H1 (cell line): ENCODE data around the gene MYLK4. TPM values are rescaled to one million over a fixed set of nuclear protein-coding genes. Genes with fewer than 3 reads are reported as not detected.

Experiments used
- ASH2L ChIP-seq: fragments of 200-600, 300-600 bp; sonication (generic); IDR thresholded peaks from one replicate; pipeline ENCODE4 v1.7.1; 2017; ENCODE audit warnings: low read length
- BCL11A ChIP-seq, 2 experiments: IDR thresholded peaks; one replicate each; pipeline ENCODE4 v1.6.1; 2011; ENCODE audit warnings: low read depth in 2 of 2, low read length in 2 of 2, mild to moderate bottlenecking in 2 of 2
- CREB1 ChIP-seq: IDR thresholded peaks from 2 replicates; pipeline ENCODE4 v1.6.1; 2012; ENCODE audit warnings: inconsistent platforms
- CTCF ChIP-seq, 3 experiments: IDR thresholded peaks; 1 replicate in 2 of 3; 2 replicates in 1 of 3; pipeline versions ENCODE4 v1.5.1 to v1.6.1; 2011; ENCODE audit warnings: low read length in 3 of 3, mild to moderate bottlenecking in 3 of 3, inconsistent platforms in 2 of 3, low read depth in 1 of 3, moderate library complexity in 1 of 3; ENCODE audit not compliant: insufficient read depth in 1 of 3; ENCODE audit errors: control extremely low read depth in 1 of 3
- E2F6 ChIP-seq: IDR thresholded peaks from 2 replicates; pipeline ENCODE4 v1.6.1; 2012; ENCODE audit warnings: inconsistent platforms
- EGR1 ChIP-seq: IDR thresholded peaks from 2 replicates; pipeline ENCODE4 v1.6.1; 2011; ENCODE audit warnings: low read depth, low read length, borderline replicate concordance
- EP300 ChIP-seq, 2 experiments: IDR thresholded peaks; 1 replicate in 1 of 2; 2 replicates in 1 of 2; pipeline ENCODE4 v1.6.1; 2011 to 2012; ENCODE audit warnings: low read depth in 2 of 2, low read length in 2 of 2, mild to moderate bottlenecking in 2 of 2, borderline replicate concordance in 1 of 2, inconsistent platforms in 1 of 2, moderate library complexity in 1 of 2
- EZH2 ChIP-seq: fragments of 200-600 bp; sonication (generic); IDR thresholded peaks from 2 replicates; pipeline ENCODE4 v1.7.1; 2012; ENCODE audit warnings: low read depth, mild to moderate bottlenecking, moderate library complexity, low read length, inconsistent platforms; ENCODE audit not compliant: severe bottlenecking
- GABPA ChIP-seq: IDR thresholded peaks from 2 replicates; pipeline ENCODE4 v1.6.1; 2011; ENCODE audit warnings: mild to moderate bottlenecking, low read length, moderate library complexity, borderline replicate concordance; ENCODE audit not compliant: insufficient read depth
- HDAC2 ChIP-seq, 2 experiments: fragments of 300-600 bp in 1 of 2; sonication (generic) in 1 of 2; IDR thresholded peaks; 2 replicates each; pipeline ENCODE4 v1.6.1; 2011 to 2012; ENCODE audit warnings: low read depth in 2 of 2, low read length in 2 of 2, mild to moderate bottlenecking in 2 of 2, moderate library complexity in 2 of 2, borderline replicate concordance in 1 of 2, inconsistent platforms in 1 of 2
- JUN ChIP-seq: IDR thresholded peaks from 2 replicates; pipeline ENCODE4 v1.6.1; 2011; ENCODE audit warnings: low read depth, mild to moderate bottlenecking, improper control_type of control experiment, low read length
- NRF1 ChIP-seq: IDR thresholded peaks from 2 replicates; pipeline ENCODE4 v1.6.1; 2011; ENCODE audit warnings: mild to moderate bottlenecking, low read depth, low read length, improper control_type of control experiment
- PHF8 ChIP-seq: fragments of 200-600 bp; sonication (generic); conservative IDR thresholded peaks from 2 replicates; pipeline ENCODE4 v1.7.1; 2012; ENCODE audit warnings: low read depth, mild to moderate bottlenecking, inconsistent platforms, low read length, moderate library complexity
- POLR2A ChIP-seq, 2 experiments: IDR thresholded peaks; 1 replicate in 1 of 2; 2 replicates in 1 of 2; pipeline ENCODE4 v1.6.1; 2011; ENCODE audit warnings: low read depth in 2 of 2, low read length in 2 of 2, mild to moderate bottlenecking in 2 of 2; ENCODE audit errors: control extremely low read depth in 1 of 2
- POU5F1 ChIP-seq: IDR thresholded peaks from 2 replicates; pipeline ENCODE4 v1.6.1; 2011; ENCODE audit warnings: low read depth, mild to moderate bottlenecking, low read length, moderate library complexity
- SAP30 ChIP-seq: fragments of 300-600 bp; sonication (generic); IDR thresholded peaks from 2 replicates; pipeline ENCODE4 v1.7.1; 2012; ENCODE audit warnings: low read length, moderate library complexity, mild to moderate bottlenecking, inconsistent platforms; ENCODE audit not compliant: insufficient read depth, insufficient replicate concordance
- SP2 ChIP-seq: IDR thresholded peaks from 2 replicates; pipeline ENCODE4 v1.6.1; 2012; ENCODE audit warnings: mild to moderate bottlenecking, low read length, inconsistent platforms
- SP4 ChIP-seq: IDR thresholded peaks from 2 replicates; pipeline ENCODE4 v1.6.1; 2012; ENCODE audit warnings: low read length, inconsistent platforms
- SUZ12 ChIP-seq: fragments of 200-600 bp; sonication (generic); IDR thresholded peaks from 2 replicates; pipeline ENCODE4 v1.6.1; 2012; ENCODE audit warnings: mild to moderate bottlenecking, inconsistent platforms, low read length, moderate library complexity, mixed read lengths
- TBP ChIP-seq: IDR thresholded peaks from 2 replicates; pipeline ENCODE4 v1.6.1; 2011; ENCODE audit warnings: low read depth, low read length, improper control_type of control experiment
- TCF12 ChIP-seq: IDR thresholded peaks from 2 replicates; pipeline ENCODE4 v1.6.1; 2011; ENCODE audit warnings: low read depth, mild to moderate bottlenecking, low read length
- ZNF274 ChIP-seq: IDR thresholded peaks from 2 replicates; pipeline ENCODE4 v1.7.0; 2012; ENCODE audit warnings: low read length, borderline replicate concordance; ENCODE audit errors: extremely low read depth
- polyA plus RNA-seq, 7 experiments: library from polyadenylated mRNA; depleted of rRNA in 3 of 7; stranded (reverse) in 5 of 7; unstranded in 2 of 7; fragments of >200 nt in 5 of 7; fragments of 200-250 nt in 2 of 7; gene quantifications; 1 replicate in 5 of 7; 2 replicates in 1 of 7; 4 replicates in 1 of 7; pipeline versions ENCODE4 v1.2.1 to v1.2.3, GENCODE V29; 2011 to 2013; ENCODE audit warnings: missing spikeins in 2 of 7, mixed read lengths in 2 of 7
- total RNA-seq: library from RNA; stranded (reverse); fragmentation: NEBNext Ultra II Directional; extraction: Animal tissue kit (Norgen Biotek cat#: 25700); gene quantifications from 2 replicates; pipeline ENCODE4 v1.2.1, GENCODE V29; 2021

Gene MYLK4
- total and polyA plus RNA-seq, 2 of the 8 experiments (the other 6 are each of a cell fraction or from before 2014, with no cell fraction given) = 0.11 to 0.17 TPM

DNA sequence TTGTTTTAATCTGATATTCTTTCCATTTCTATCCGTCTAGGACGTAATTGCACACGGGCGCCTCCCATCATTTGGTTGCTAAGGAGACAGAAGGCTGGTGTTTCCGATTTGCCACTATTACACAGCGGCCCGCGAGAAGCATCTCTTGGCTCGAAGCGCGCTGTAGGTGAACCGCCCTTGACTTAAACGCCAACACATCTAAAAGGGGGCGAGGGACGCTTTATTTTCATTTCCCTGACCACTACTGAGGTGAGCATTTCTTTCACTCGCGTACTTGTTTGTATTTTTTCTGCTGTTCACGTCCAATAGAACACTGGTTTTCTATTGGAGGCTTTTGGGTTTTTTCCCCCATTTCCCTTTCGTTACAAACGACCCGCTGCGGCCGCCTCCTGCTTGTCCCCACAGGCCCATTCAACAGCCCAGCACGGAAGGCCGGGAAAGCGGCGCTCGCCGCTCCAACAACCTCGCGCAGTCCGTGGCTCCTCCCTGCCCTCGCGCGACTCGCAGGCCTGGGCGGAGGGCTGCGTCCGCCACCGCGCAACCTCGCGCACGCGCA is 14.0 kb upstream of the MYLK4 start (continued):
- TF ChIP-seq CTCF (IDR thresholded peaks at IDR 0.05; ENCODE audit: control extremely low read depth in 1 of 3, insufficient read depth in 1 of 3, low read depth in 1 of 3, low read length in 3 of 3) (no peak), ASH2L (no peak), SP4 (no peak), GABPA (no peak), TBP (peak; percentile 48; the same call in 1 of the 2 replicates), SP2 (no peak), POLR2A (IDR thresholded peaks at IDR 0.05; ENCODE audit: control extremely low read depth in 1 of 2, low read depth in 2 of 2, low read length in 2 of 2) (peak in 1 of 2 experiments; percentile 65; a peak in 2 of 3 replicates), TCF12 (no peak), EGR1 (no peak), E2F6 (no peak), PHF8 (peak; percentile 25), EP300 (IDR thresholded peaks at IDR 0.05; ENCODE audit: borderline replicate concordance in 1 of 2, low read depth in 2 of 2, low read length in 2 of 2) (no peak), BCL11A (IDR thresholded peaks at IDR 0.05; ENCODE audit: low read depth in 2 of 2, low read length in 2 of 2) (no peak), ZNF274 (no peak), JUN (no peak), POU5F1 (no peak), EZH2 (no peak), NRF1 (peak; percentile 62), CREB1 (no peak), HDAC2 (IDR thresholded peaks at IDR 0.05; ENCODE audit: borderline replicate concordance in 1 of 2, low read depth in 2 of 2, low read length in 2 of 2) (no peak), SAP30 (no peak), SUZ12 (no peak)
